Measurements from ENCODE around the gene NANOS3. TPM values are rescaled to one million over a fixed set of nuclear protein-coding genes. Genes with fewer than 3 reads are reported as not detected.

NANOS3 gene
- total RNA-seq, 2 donors from 2014 or later, result 1.0 to 1.2 TPM

DNA sequence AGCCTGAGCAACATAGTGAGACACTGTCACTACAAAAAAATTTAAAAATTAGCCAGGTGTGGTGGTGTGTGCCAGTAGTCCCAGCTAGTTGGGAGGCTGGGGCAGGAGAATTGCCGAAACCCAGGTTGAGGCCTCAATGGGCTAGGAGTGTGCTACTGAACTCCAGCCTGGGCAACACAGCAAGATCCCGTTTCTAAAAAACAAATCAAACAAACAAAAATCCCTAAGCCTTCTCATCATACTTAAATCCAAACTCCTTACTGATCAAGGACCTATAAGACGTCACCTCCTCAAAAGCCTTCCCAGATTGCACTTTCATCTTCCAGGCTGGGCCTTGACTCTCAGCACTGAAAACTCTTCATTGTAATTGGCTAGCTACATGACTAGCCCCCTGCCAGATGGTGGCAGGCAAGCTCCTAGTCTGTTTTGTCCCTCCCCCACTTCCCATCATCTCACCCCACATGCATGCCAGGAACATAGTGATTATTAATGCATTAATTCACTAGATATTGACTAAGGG, 17.5 kb upstream of the NANOS3 start:
- DNase-seq (no peak), ATAC-seq (no peak)
- intact Hi-C loops (cut with DNase I), result loop anchor here in 1 of 2 donors (10.0 kb wide), 1 partner anchor 805 kb away; no protein-coding TSS in a partner anchor

- intact Hi-C loops (cut with DNase I), result loop anchor here (5.0 to 10.0 kb wide), 3 partner anchors 74 to 586 kb away; no protein-coding TSS in a partner anchor
- no peak for ATAC-seq
- no peak for DNase-seq
Observed at GRCh38 chr19:13860679-13861391, 16.1 kb upstream of the NANOS3 start.

DNA sequence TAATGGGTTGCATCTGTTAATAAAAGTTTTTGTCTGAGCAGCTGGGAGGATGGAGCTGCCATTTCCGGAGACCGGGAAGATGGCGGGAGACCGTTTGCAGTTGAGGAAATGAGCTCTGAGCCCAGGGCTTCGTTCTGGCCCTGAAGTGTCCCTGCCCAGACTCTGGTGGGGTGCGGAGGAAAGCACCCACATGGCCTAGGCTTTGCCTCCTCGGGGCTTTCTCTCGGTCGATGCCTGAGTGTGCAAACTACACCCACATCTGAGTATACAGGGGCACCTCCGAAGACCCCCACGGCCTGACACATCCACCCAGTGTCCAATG, 15.6 kb upstream of the NANOS3 start:
- DNase-seq (no peak), ATAC-seq (peak; percentile 2 to 8)
- intact Hi-C loops (cut with DNase I), result loop anchor here (5.0 to 10.0 kb wide), 3 partner anchors 74 to 587 kb away; no protein-coding TSS in a partner anchor

DNA sequence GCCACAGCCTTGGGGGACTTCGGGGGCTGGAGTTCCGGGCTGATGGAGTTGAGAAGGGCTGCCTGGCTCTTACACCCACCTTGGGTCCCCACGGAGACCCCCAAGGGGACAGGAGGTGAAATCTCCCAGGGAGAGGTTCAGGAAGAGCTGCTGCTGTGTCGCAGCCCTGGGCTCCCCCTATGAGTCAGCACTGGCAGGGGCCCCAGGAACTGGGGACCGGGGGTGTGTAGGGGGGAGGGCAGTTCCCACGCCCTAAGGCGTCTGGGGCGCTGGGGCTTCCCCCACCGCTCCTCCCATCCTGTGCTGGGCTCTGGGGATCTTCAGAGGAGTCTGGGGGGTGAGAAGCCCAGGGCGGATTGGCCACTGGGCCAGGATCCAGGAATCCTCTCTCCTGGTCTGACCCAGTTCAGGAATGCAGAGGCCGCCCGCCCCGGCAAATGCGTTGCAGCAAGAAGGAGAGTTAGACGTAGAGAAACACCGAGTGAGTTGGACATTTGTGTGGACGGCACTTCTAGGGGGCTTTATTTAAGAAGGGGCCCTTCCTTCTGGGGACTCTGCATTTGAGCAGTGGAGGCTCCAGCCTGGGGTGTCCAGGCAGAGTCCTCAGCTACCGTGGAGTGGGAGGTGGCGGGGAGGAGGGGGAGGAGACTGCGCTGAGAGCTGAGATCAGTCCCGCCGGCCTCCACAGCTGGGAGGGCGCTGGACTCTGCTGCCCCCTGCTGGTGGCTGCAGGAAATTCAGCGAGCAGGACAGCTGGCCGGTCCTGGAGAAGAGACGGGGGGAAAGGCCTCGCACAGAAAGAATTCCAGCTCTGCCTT, 15.0 kb upstream of the NANOS3 start:
- intact Hi-C loops (cut with DNase I), result loop anchor here (2.0 to 10.0 kb wide), 5 partner anchors 57 to 587 kb away; no protein-coding TSS in a partner anchor
- ATAC-seq, result peak; percentile 92 to 94
- peak; percentile 94 for DNase-seq

DNA sequence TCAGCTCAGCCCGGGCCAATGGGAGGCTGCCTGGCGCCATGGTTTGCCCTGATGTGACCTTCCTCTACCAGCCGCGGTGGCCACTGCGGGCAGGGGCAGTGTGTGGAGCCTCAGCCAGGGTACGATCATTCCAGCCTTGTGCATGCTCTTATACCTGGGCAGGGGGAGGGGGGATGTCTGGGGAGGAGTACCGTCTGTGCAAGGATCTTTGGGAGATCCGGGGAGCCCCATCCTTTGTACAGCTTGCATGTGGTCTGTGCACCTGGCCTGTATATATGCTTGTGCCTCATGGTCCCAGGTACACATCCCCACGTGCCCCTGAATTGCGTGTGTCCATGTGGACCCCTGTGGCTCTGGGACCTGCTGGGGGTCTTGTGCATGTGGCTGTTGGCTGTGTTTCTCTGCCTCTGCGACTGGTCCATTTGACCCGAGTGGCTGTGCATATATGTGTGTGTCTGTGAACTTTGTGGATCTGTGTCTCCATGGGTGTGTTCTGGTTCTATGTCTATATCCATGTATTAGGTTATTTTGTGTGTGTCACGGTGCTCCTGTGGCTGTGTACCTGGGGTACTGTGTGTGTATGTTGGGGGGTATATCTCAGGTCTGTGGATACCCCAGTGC, 12.8 kb upstream of the NANOS3 start:
- DNase-seq (no peak), ATAC-seq (no peak)
- intact Hi-C loops (cut with DNase I), result loop anchor here (5.0 to 10.0 kb wide), 3 partner anchors 77 to 589 kb away; no protein-coding TSS in a partner anchor

GRCh38 chr19:13864667-13865570, 12.0 kb upstream of the NANOS3 start:
- ATAC-seq (no peak), DNase-seq (no peak)
- intact Hi-C loops (cut with DNase I), result loop anchor here (5.0 to 10.0 kb wide), 3 partner anchors 78 to 590 kb away; no protein-coding TSS in a partner anchor

- intact Hi-C loops (cut with DNase I), result loop anchor here (10.0 kb wide), 2 partner anchors 271 to 591 kb away; no protein-coding TSS in a partner anchor
- DNase-seq (no peak), ATAC-seq (peak in 1 of 2 donors; percentile 12)
Observed at GRCh38 chr19:13865571-13866462, 11.1 kb upstream of the NANOS3 start.

DNA sequence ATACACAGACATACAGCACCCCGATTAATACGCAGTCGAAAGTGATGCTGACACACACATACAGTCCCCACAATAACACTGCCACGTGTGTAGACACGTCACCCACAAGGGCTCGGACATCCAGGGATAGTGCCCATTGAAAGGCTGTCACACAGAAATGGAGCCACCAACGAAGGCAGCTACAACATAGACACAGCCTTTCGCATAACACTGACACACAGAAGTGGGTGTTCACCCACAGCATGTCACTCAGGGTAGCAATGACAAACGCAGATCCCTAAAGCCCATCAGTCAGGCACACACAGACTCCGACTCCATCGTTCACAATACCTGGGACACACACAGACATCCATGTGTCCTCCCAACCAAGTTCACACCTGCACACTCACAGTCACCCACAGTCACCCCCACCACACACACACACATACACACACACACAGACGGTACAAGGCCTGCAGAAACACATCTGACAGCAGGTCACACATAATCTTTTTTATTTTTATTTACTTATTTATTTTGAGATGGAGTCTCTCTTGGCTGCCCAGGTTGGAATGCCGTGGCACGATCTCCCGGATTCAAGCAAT, 10.4 kb upstream of the NANOS3 start:
- no peak for ATAC-seq

GRCh38 chr19:13868663-13869062, 8.3 kb upstream of the NANOS3 start:
- no peak for DNase-seq
- intact Hi-C loops (cut with DNase I), result loop anchor here (10.0 kb wide), 2 partner anchors 274 to 594 kb away; no protein-coding TSS in a partner anchor
- ATAC-seq, result no peak

More for the DNA sequence above, 10.4 kb upstream of the NANOS3 start:
- DNase-seq, result no peak
- intact Hi-C loops (cut with DNase I), result loop anchor here (10.0 kb wide), 2 partner anchors 272 to 592 kb away; no protein-coding TSS in a partner anchor

GRCh38 chr19:13869281-13869680, 7.7 kb upstream of the NANOS3 start:
- intact Hi-C loops (cut with DNase I), result loop anchor here (10.0 kb wide), 2 partner anchors 274 to 594 kb away; no protein-coding TSS in a partner anchor
- DNase-seq (no peak), ATAC-seq (no peak)

GRCh38 chr19:13870873-13871272, 6.1 kb upstream of the NANOS3 start:
- intact Hi-C loops (cut with DNase I), result no loop called here
- ATAC-seq, result no peak

GRCh38 chr19:13872339-13872694, 4.6 kb upstream of the NANOS3 start:
- no peak for ATAC-seq
- intact Hi-C loops (cut with DNase I), result no loop called here
- DNase-seq, result no peak

More at GRCh38 chr19:13870873-13871272, 6.1 kb upstream of the NANOS3 start:
- no peak for DNase-seq

GRCh38 chr19:13872695-13873389, 4.1 kb upstream of the NANOS3 start:
- intact Hi-C loops (cut with DNase I), result no loop called here

DNA sequence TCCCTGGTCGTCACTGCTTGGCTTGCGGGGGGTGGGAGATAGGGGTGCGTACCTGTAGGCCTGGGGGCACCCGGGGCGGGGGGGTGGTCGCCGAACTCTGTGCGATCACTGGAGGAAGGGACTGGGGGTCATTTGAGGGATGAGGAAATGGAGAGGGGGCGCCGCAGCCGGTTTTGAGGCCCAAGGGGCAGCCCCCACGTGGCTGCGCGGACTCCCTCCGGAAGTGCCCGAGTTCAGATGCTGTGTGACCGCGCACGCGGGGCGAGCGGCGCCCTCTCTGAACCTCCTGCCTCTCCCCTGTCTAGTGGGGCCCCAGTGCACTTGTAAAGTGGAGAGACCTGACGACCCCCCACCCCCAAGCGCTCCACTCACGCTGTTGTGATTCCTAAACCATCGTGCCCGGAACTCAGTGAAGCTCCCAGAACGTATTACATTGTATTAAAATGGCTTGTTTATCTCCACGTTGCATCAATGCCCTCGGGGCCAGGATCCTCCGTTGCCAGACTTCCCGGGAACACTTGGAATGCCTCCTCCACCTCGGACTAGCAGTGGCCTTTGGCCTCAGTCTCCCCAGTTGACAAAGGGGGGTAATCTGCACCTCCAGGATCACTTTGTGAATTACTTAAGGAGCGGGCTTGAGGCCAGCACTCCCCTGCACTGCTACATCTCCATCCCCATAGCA, 3.0 kb upstream of the NANOS3 start:
- intact Hi-C loops (cut with DNase I), result no loop called here
- DNase-seq, result no peak

More at GRCh38 chr19:13872695-13873389, 4.1 kb upstream of the NANOS3 start:
- peak; percentile 53 for DNase-seq
- peak; percentile 74 for ATAC-seq

DNA sequence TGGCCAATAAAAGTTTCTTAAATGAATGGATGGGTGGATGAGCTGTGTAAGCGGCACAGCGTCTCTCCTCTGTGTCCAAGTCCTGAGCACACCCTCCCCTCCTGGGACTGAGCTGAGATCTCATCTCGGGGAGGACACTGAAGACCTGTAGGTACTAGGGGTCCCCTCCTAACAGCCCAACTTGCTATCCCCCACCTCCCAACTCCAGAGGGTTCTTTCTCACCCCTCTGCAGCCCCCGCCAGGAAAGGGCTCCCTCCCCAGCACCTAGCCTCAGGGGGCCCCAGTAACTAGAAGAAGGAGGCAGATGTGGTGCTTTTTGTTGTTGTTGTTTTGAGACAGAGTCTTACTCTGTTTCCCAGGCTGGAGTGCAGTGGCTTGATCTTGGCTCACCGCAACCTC, 1.1 kb upstream of the NANOS3 start:
- no peak for ATAC-seq
- intact Hi-C loops (cut with DNase I), result no loop called here

More for the DNA sequence above, 3.0 kb upstream of the NANOS3 start:
- no peak for ATAC-seq

DNA sequence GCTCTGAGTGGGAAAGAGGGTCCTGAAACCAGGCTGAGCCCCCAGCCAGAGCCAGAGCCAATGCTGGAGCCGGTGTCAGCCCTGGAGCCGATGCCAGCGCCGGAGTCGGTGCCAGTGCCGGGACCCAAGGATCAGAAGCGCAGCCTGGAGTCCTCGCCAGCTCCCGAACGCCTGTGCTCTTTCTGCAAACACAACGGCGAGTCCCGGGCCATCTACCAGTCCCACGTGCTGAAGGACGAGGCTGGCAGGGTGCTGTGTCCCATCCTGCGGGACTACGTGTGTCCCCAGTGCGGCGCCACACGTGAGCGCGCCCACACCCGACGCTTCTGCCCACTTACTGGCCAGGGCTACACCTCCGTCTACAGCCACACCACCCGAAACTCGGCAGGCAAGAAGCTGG, 369 bp downstream of the NANOS3 start:
- intact Hi-C loops (cut with DNase I), result no loop called here
- ATAC-seq (no peak), DNase-seq (no peak)

More for the DNA sequence above, 1.1 kb upstream of the NANOS3 start:
- DNase-seq, result no peak

All from left cardiac atrium (tissue), 4 donors.